ENCODE data around the gene PTMS. TPM values are rescaled to one million over a fixed set of nuclear protein-coding genes. Genes with fewer than 3 reads are reported as not detected.
A peak's percentile ranks its signal among the peaks of the same experiment; 100 is the strongest.

The PTMS gene
- total and polyA plus RNA-seq, 7 donors, result 93.2 to 392 (median 198) TPM

GRCh38 chr12:6751767-6752166 is 14.4 kb upstream of the PTMS start:
- Histone ChIP-seq H3K27me3 (no peaks in the 10 kb centered on the region), H3K36me3 (peaks cover 30 to 51% (median 46%) of the 10 kb centered on the region in 4 donors), H3K9me3 (no peaks in the 10 kb centered on the region), H3K27ac (peak overlapping the region; percentile 98 to 99 (median 99)), H3K4me1 (peaks cover 0 to 24% (median 19%) of the 10 kb centered on the region in 4 donors), H3K4me3 (peak overlapping the region in 3 of 4 donors; percentile 90 to 92 (median 90))
- intact Hi-C loops (cut with DNase I), result no loop called here
- TF ChIP-seq EP300 (IDR thresholded peaks at IDR 0.05) (no peak), POLR2A (IDR thresholded peaks at IDR 0.05) (no peak), POLR2AphosphoS5 (IDR thresholded peaks at IDR 0.05) (no peak)
- 75 to 90% methylated on average over 7 of the region's 7 CpGs for WGBS, 2 donors
- DNase-seq, result no peak

- WGBS, 2 donors, result 5 to 8% methylated on average over 24 of the region's 24 CpGs
- Histone ChIP-seq H3K27ac (peak overlapping the region; percentile 98 to 99 (median 99)), H3K9me3 (no peaks in the 10 kb centered on the region), H3K4me3 (peak overlapping the region; percentile 90 to 96 (median 91)), H3K27me3 (no peaks in the 10 kb centered on the region), H3K4me1 (peaks cover 0 to 24% (median 19%) of the 10 kb centered on the region in 4 donors), H3K36me3 (peaks cover 30 to 46% (median 45%) of the 10 kb centered on the region in 4 donors)
- DNase-seq, result peak; percentile 82
- peak in 2 of 4 experiments; percentile 28 to 39 for TF ChIP-seq CTCF (IDR thresholded peaks at IDR 0.05)
- no peak for TF ChIP-seq POLR2A (IDR thresholded peaks at IDR 0.05)
- no peak for TF ChIP-seq POLR2AphosphoS5 (IDR thresholded peaks at IDR 0.05)
- no peak for TF ChIP-seq EP300 (IDR thresholded peaks at IDR 0.05)
- intact Hi-C loops (cut with DNase I), result no loop called here
Measured at GRCh38 chr12:6752167-6752920, 13.8 kb upstream of the PTMS start.

- peak; percentile 100 for DNase-seq
- peak within 1 kb of the TSS; percentile 90 to 96 (median 91) for H3K4me3 ChIP-seq
- H3K36me3 ChIP-seq, result peaks cover 25 to 38% (median 37%) of the 10 kb centered on the region in 4 donors
- H3K4me1 ChIP-seq, result peaks cover 0 to 24% (median 19%) of the 10 kb centered on the region in 4 donors
- no peaks in the 10 kb centered on the region for H3K9me3 ChIP-seq
- WGBS, 2 donors, result 0 to 1% methylated on average over 62 of the region's 62 CpGs
- H3K27me3 ChIP-seq, result no peaks in the 10 kb centered on the region
- TF ChIP-seq EP300 (IDR thresholded peaks at IDR 0.05) (peak in 1 of 4 donors; percentile 72), CTCF (IDR thresholded peaks at IDR 0.05) (peak in 1 of 4 experiments; percentile 95), POLR2AphosphoS5 (IDR thresholded peaks at IDR 0.05) (peak; percentile 95 to 99 (median 99)), POLR2A (IDR thresholded peaks at IDR 0.05) (peak; percentile 96)
- intact Hi-C loops (cut with DNase I), result loop anchor here (1.0 kb wide), 3 partner anchors 11 to 72 kb away; no protein-coding TSS in a partner anchor
- peak within 1 kb of the TSS; percentile 98 to 99 (median 99) for H3K27ac ChIP-seq
Measured at GRCh38 chr12:6752921-6753771, 13.0 kb upstream of the PTMS start, which contains the start of gene MLF2. TSS of gene MLF2 (minus strand) at chr12:6753141. CDS start at chr12:6752334, 807 bp downstream.

- TF ChIP-seq CTCF (IDR thresholded peaks at IDR 0.05), result peak in 3 of 4 experiments; percentile 84 to 99 (median 88)
- TF ChIP-seq EP300 (IDR thresholded peaks at IDR 0.05), result no peak
- intact Hi-C loops (cut with DNase I), result loop anchor here (1.0 kb wide), 3 partner anchors 10 to 71 kb away; no protein-coding TSS in a partner anchor
- DNase-seq, result no peak
- Histone ChIP-seq H3K9me3 (no peaks in the 10 kb centered on the region), H3K27ac (peak overlapping the region; percentile 98 to 99 (median 99)), H3K4me1 (peaks cover 0 to 24% (median 19%) of the 10 kb centered on the region in 4 donors), H3K27me3 (no peaks in the 10 kb centered on the region), H3K36me3 (peaks cover 18 to 31% (median 29%) of the 10 kb centered on the region in 4 donors), H3K4me3 (peak overlapping the region in 2 of 4 donors; percentile 90 to 96)
- 1% methylated on average over 7 of the region's 7 CpGs for WGBS, 2 donors
Measured at GRCh38 chr12:6753772-6754356, 12.3 kb upstream of the PTMS start.

Data from sigmoid colon (tissue), 7 donors.